ENCODE results near the gene RPS19.

- TF ChIP-seq CTCF (IDR thresholded peaks at IDR 0.05; ENCODE audit: poor library complexity, severe bottlenecking) (no peak), POLR2AphosphoS5 (IDR thresholded peaks at IDR 0.05) (no peak), EZH2 (IDR thresholded peaks at IDR 0.05; ENCODE audit: borderline replicate concordance, insufficient read depth, low read length, poor library complexity, severe bottlenecking) (no peak), REST (IDR thresholded peaks at IDR 0.05; ENCODE audit: borderline replicate concordance) (no peak), EP300 (conservative IDR thresholded peaks at IDR 0.05; ENCODE audit: poor library complexity, severe bottlenecking) (no peak), TAF1 (IDR thresholded peaks at IDR 0.05; ENCODE audit: low read depth) (no peak), RAD21 (conservative IDR thresholded peaks at IDR 0.05) (no peak)
Measured at GRCh38 chr19:41887711-41888382, 27.8 kb downstream of the RPS19 start.
